ENCODE measurements around the gene TCEAL9. TPM values are rescaled to one million over a fixed set of nuclear protein-coding genes. Genes with fewer than 3 reads are reported as not detected.

The TCEAL9 gene
- total and polyA plus RNA-seq, 3 experiments from 2014 or later, result 1.0 to 3.4 (median 2.8) TPM

Other genes starting within 250 kb of the TCEAL9 start
- gene BEX4, start 141.4 kb upstream of the TCEAL9 start, total RNA-seq, result 10 to 100 TPM; 11.5 to 12.6 TPM
- 60.6 TPM for gene BEX4, start 141.4 kb upstream of the TCEAL9 start, polyA plus RNA-seq
- 10 to 100 TPM; 25.7 to 26.4 TPM for gene TCEAL8, start 101.4 kb upstream of the TCEAL9 start, total RNA-seq
- gene TCEAL8, start 101.4 kb upstream of the TCEAL9 start, polyA plus RNA-seq, result 56.3 TPM
- not detected for gene TCEAL5, start 79.8 kb upstream of the TCEAL9 start, total RNA-seq
- not detected for gene TCEAL5, start 79.8 kb upstream of the TCEAL9 start, polyA plus RNA-seq
- gene BEX2, start 45.5 kb upstream of the TCEAL9 start, total RNA-seq, result 1 to 10 TPM; 8.9 to 9.0 TPM
- gene BEX2, start 45.5 kb upstream of the TCEAL9 start, polyA plus RNA-seq, result 68.6 TPM
- not detected for gene TCEAL7, start 26.3 kb upstream of the TCEAL9 start, total RNA-seq
- not detected for gene TCEAL7, start 26.3 kb upstream of the TCEAL9 start, polyA plus RNA-seq
- gene BEX3, start 20.0 kb downstream of the TCEAL9 start, total RNA-seq, result 10 to 100 TPM in 1 of 2 experiments, 1 to 10 TPM in 1; 9.5 to 10.6 TPM
- gene BEX3, start 20.0 kb downstream of the TCEAL9 start, polyA plus RNA-seq, result 33.7 TPM
- under 1 TPM in 1 of 2 experiments, not detected in 1; 0.13 TPM for gene RAB40A, start 163.0 kb downstream of the TCEAL9 start, total RNA-seq
- gene RAB40A, start 163.0 kb downstream of the TCEAL9 start, polyA plus RNA-seq, result not detected
- 10 to 100 TPM; 10.4 to 11.2 TPM for gene TCEAL4, start 229.0 kb downstream of the TCEAL9 start, total RNA-seq
- 19.7 TPM for gene TCEAL4, start 229.0 kb downstream of the TCEAL9 start, polyA plus RNA-seq